K562 (cell line): ENCODE results near the gene DUSP19. TPM values are rescaled to one million over a fixed set of nuclear protein-coding genes. Genes with fewer than 3 reads are reported as not detected.

Source experiments
- ATAC-seq: fragments of 200-7000 bp; cut with Tn5 transposase; 3 replicates; pipeline ENCODE4 v1.9.1; 2020; ENCODE audit warnings: moderate library complexity
- BruUV-seq: library from RNA; stranded (reverse); fragments of 400-500 nt; replicated peaks from 2 replicates; lab custom pipeline; 2021; lab: Mats Ljungman, UMichigan
- CTCF ChIA-PET: fragments of 300-600 bp; formaldehyde crosslinking; extraction: SDS; loops from one replicate; lab custom pipeline; 2021; ENCODE audit warnings: low intra/inter-chr PET ratio; lab: Yijun Ruan, JAX
- POLR2A ChIA-PET: fragments of 300-600, 350-650 bp; sonication (Branson Sonifier 250); formaldehyde crosslinking; extraction: SDS; loops from one replicate; lab custom pipeline; 2021; ENCODE audit warnings: antibody characterized with exemption, inconsistent platforms; lab: Yijun Ruan, JAX
- DNase-seq, 4 experiments: peaks; one replicate each; pipeline versions ENCODE4 v3.0.0 to v3.0.0-alpha.2; 2011 to 2018; ENCODE audit warnings: low spot score in 3 of 4, mixed read lengths in 3 of 4; ENCODE audit errors: extremely low read depth in 1 of 4
- FAIRE-seq: peaks from 2 replicates; lab custom pipeline; 2011; peaks lifted over from hg19 to GRCh38; lab: Jason Lieb, UNC
- H2AFZ ChIP-seq: 2 replicates; pipeline ENCODE4 v1.6.0; 2011; ENCODE audit warnings: low read depth, low read length, control low read depth, inconsistent platforms
- H3K27ac ChIP-seq: fragments of 200-600 bp; 3 replicates; pipeline ENCODE4 v1.8.0; 2011; ENCODE audit warnings: low read depth, mild to moderate bottlenecking, control low read depth, inconsistent platforms, low read length, moderate library complexity, mixed read lengths; ENCODE audit errors: extremely low read depth
- H3K27me3 ChIP-seq, 2 experiments: fragments of 300-600 bp in 1 of 2; 2 replicates in 1 of 2; 3 replicates in 1 of 2; pipeline versions ENCODE4 v1.6.0 to v1.8.0; 2011; ENCODE audit warnings: inconsistent platforms in 2 of 2, low read length in 2 of 2, mild to moderate bottlenecking in 1 of 2, mixed read lengths in 1 of 2, moderate library complexity in 1 of 2; ENCODE audit not compliant: control insufficient read depth in 2 of 2, insufficient read depth in 2 of 2
- H3K36me3 ChIP-seq: fragments of 300-600 bp; 3 replicates; pipeline ENCODE4 v1.8.0; 2011; ENCODE audit warnings: mild to moderate bottlenecking, low read length, inconsistent platforms; ENCODE audit not compliant: control insufficient read depth, insufficient read depth
- H3K4me1 ChIP-seq, 2 experiments: fragments of 200-600 bp in 1 of 2; replicated peaks in 1 of 2; 2 replicates in 1 of 2; 3 replicates in 1 of 2; pipeline versions ENCODE4 v1.5.1 to v1.8.0; 2011; ENCODE audit warnings: inconsistent platforms in 2 of 2, low read length in 2 of 2, mild to moderate bottlenecking in 1 of 2, mixed read lengths in 1 of 2, moderate library complexity in 1 of 2; ENCODE audit not compliant: control insufficient read depth in 2 of 2, insufficient read depth in 2 of 2
- H3K4me2 ChIP-seq: 2 replicates; pipeline ENCODE4 v1.6.1; 2011; ENCODE audit warnings: low read length, control low read depth, inconsistent platforms, mixed read lengths; ENCODE audit not compliant: insufficient read depth
- H3K4me3 ChIP-seq: fragments of 200-600 bp; sonication (generic), shearing (Covaris generic); 2 replicates; pipeline ENCODE4 v1.5.1; 2016; ENCODE audit warnings: control low read depth, inconsistent platforms
- H3K79me2 ChIP-seq: fragments of 200-600 bp; 3 replicates; pipeline ENCODE4 v1.8.0; 2011; ENCODE audit warnings: low read length, inconsistent platforms; ENCODE audit not compliant: control insufficient read depth, insufficient read depth
- H3K9ac ChIP-seq, 2 experiments: 2 replicates each; pipeline versions ENCODE4 v1.6.0 to v1.6.1; 2011; ENCODE audit warnings: low read depth in 2 of 2, low read length in 2 of 2, control low read depth in 1 of 2, inconsistent platforms in 1 of 2, mild to moderate bottlenecking in 1 of 2, mixed read lengths in 1 of 2; ENCODE audit not compliant: insufficient read depth in 1 of 2
- H3K9me1 ChIP-seq: one replicate; pipeline ENCODE4 v1.6.0; 2011; ENCODE audit warnings: inconsistent platforms, mild to moderate bottlenecking, low read length, moderate library complexity; ENCODE audit not compliant: control insufficient read depth, insufficient read depth
- H3K9me3 ChIP-seq: replicated peaks from 2 replicates; pipeline ENCODE4 v1.5.1; 2011; ENCODE audit warnings: low read depth, low read length, inconsistent platforms; ENCODE audit not compliant: control insufficient read depth, insufficient read depth
- H4K20me1 ChIP-seq: replicated peaks from 2 replicates; pipeline ENCODE4 v1.6.1; 2011; ENCODE audit warnings: low read length, inconsistent platforms, mixed read lengths; ENCODE audit not compliant: control insufficient read depth, insufficient read depth
- FOSL1 ChIP-seq: fragments of 200-800 bp; sonication (Bioruptor generic); conservative IDR thresholded peaks from 2 replicates; pipeline ENCODE4 v1.6.1; 2016; ENCODE audit warnings: missing genetic modification characterization, missing compliant biosample characterization
- IFI16 ChIP-seq: fragments of 250-450 bp; sonication (Bioruptor Pico); IDR thresholded peaks from 2 replicates; pipeline ENCODE4 v2.1.2; 2022; ENCODE audit warnings: mild to moderate bottlenecking, inconsistent platforms
- KAT2B ChIP-seq: IDR thresholded peaks from one replicate; pipeline ENCODE4 v1.6.1; 2012; ENCODE audit warnings: low read depth, mild to moderate bottlenecking, control low read depth, inconsistent platforms, low read length, moderate library complexity
- NCOA6 ChIP-seq: fragments of 450-650 bp; IDR thresholded peaks from 2 replicates; pipeline ENCODE4 v1.6.1; 2017; ENCODE audit warnings: mild to moderate bottlenecking
- PHF20 ChIP-seq: fragments of 450-650 bp; IDR thresholded peaks from 2 replicates; pipeline ENCODE4 v1.6.1; 2018; ENCODE audit not compliant: partially characterized antibody
- RAD21 ChIP-seq, 2 experiments: fragments of 250-450 bp in 1 of 2; fragments of 450-650 bp in 1 of 2; sonication (Bioruptor Pico) in 1 of 2; formaldehyde crosslinking in 1 of 2; IDR thresholded peaks in 1 of 2; conservative IDR thresholded peaks in 1 of 2; 2 replicates each; pipeline versions ENCODE4 v1.4.0 to v1.8.0; 2020 to 2022; ENCODE audit warnings: mild to moderate bottlenecking in 2 of 2, moderate library complexity in 1 of 2
- RBFOX2 ChIP-seq: fragments of 200-400 bp; formaldehyde crosslinking; IDR thresholded peaks from 2 replicates; pipeline ENCODE4 v1.6.1; 2017; ENCODE audit warnings: low read depth, mild to moderate bottlenecking, low read length, moderate library complexity
- SRF ChIP-seq, 2 experiments: fragments of 250-450, 450-650 bp in 1 of 2; sonication (Bioruptor Pico) in 1 of 2; sonication (generic) in 1 of 2; formaldehyde crosslinking; IDR thresholded peaks; 2 replicates each; pipeline versions ENCODE4 v1.5.0 to v1.5.1; 2020 to 2022; ENCODE audit warnings: mild to moderate bottlenecking in 1 of 2, missing genetic modification reagents in 1 of 2
- ZNF253 ChIP-seq: fragments of 250-450 bp; sonication (Bioruptor Pico); conservative IDR thresholded peaks from 2 replicates; pipeline ENCODE4 v1.6.1; 2021; ENCODE audit warnings: mild to moderate bottlenecking
- WGBS: fragments of 100-300 bp; shearing (Covaris generic); methylation state at CpG from one replicate; pipeline ENCODE4 v1.1.6; 2016; ENCODE audit warnings: low coverage, mixed read lengths; ENCODE audit not compliant: insufficient coverage; ENCODE audit errors: missing lambda C conversion rate; 5-methylcytosine and 5-hydroxymethylcytosine counted together
- in situ Hi-C: fragments of 300-500 bp; cut with MboI; formaldehyde crosslinking; loops from 4 replicates; pipeline ENCODE4 v1.15.0; 2018; ENCODE audit warnings: inconsistent platforms, mixed read lengths
- intact Hi-C: fragments of 100-400 bp; cut with micrococcal nuclease; formaldehyde crosslinking; loops from 2 replicates; pipeline ENCODE4 v1.14.2; 2022
- polyA plus RNA-seq, 8 experiments: library from polyadenylated mRNA; depleted of rRNA in 4 of 8; stranded (reverse) in 5 of 8; unstranded in 3 of 8; fragments of >200 nt; fragmentation: Nextera tagmentation in 2 of 8; fragmentation: Illumina TruSeq in 1 of 8; extraction: Ambion mirVana in 2 of 8; extraction: Trizol in 1 of 8; gene quantifications; 2 replicates each; pipeline versions ENCODE4 v1.2.1 to v1.2.3, GENCODE V29; 2011 to 2014; ENCODE audit warnings: inconsistent platforms in 1 of 8, missing spikeins in 1 of 8
- total RNA-seq, 7 experiments: library from RNA; depleted of rRNA in 6 of 7; stranded (reverse); fragments of >200 nt in 6 of 7; fragmentation: Illumina TruSeq in 2 of 7; extraction: Trizol in 2 of 7; gene quantifications; 2 replicates each; pipeline versions ENCODE4 v1.2.1 to v1.2.3, GENCODE V29; 2011 to 2021; ENCODE audit warnings: low replicate concordance in 1 of 7
- TF ChIP-seq, protein P1 (sequence below): sonication (generic); formaldehyde crosslinking; IDR thresholded peaks from 2 replicates; pipeline ENCODE4 v1.9.0; 2022; ENCODE audit warnings: mild to moderate bottlenecking, missing genetic modification reagents
- TF ChIP-seq, protein P2 (sequence below), 3 experiments: fragments of 200-800 bp in 1 of 3; fragments of 250-450 bp in 1 of 3; fragments of 450-650 bp in 1 of 3; sonication (Bioruptor Pico) in 1 of 3; sonication (Bioruptor generic) in 1 of 3; formaldehyde crosslinking in 1 of 3; IDR thresholded peaks; 2 replicates each; pipeline versions ENCODE4 v1.6.1 to v1.8.0; 2016 to 2022; ENCODE audit warnings: mild to moderate bottlenecking in 2 of 3, missing genetic modification characterization in 2 of 3, missing compliant biosample characterization in 1 of 3, moderate library complexity in 1 of 3

The DUSP19 gene
- total and polyA plus RNA-seq, 9 of the 15 experiments (the other 6 are each of a cell fraction or from before 2014, with no cell fraction given) = 1.6 to 6.3 (median 3.1) TPM

DNA sequence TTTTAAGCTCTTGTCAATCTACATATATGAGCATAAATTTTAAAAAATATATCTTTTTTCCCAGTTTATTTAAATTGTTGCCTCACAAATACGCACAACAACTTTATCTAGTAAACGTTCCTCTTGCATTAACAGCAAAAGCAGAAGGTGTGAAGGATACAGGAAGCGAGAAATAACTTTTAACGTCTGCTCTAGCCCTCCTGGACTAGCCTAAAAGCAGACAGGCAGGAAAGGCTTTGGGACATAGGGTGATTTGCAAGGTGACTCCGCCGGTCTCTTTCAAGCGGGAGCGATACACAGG lies 434 bp upstream of the DUSP19 start (continued):
- TF ChIP-seq, protein P1, sequence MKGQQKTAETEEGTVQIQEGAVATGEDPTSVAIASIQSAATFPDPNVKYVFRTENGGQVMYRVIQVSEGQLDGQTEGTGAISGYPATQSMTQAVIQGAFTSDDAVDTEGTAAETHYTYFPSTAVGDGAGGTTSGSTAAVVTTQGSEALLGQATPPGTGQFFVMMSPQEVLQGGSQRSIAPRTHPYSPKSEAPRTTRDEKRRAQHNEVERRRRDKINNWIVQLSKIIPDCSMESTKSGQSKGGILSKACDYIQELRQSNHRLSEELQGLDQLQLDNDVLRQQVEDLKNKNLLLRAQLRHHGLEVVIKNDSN (CRISPR knock-in tag) = no peak
- TF ChIP-seq RAD21 (CRISPR knock-in tag; conservative IDR thresholded peaks at IDR 0.05 in 1 of 2, IDR thresholded peaks at IDR 0.05 in 1 of 2) (peak in 1 of 2 experiments; percentile 4; a peak in 1 of 4 replicates), PHF20 (no peak), IFI16 (no peak)

DNA sequence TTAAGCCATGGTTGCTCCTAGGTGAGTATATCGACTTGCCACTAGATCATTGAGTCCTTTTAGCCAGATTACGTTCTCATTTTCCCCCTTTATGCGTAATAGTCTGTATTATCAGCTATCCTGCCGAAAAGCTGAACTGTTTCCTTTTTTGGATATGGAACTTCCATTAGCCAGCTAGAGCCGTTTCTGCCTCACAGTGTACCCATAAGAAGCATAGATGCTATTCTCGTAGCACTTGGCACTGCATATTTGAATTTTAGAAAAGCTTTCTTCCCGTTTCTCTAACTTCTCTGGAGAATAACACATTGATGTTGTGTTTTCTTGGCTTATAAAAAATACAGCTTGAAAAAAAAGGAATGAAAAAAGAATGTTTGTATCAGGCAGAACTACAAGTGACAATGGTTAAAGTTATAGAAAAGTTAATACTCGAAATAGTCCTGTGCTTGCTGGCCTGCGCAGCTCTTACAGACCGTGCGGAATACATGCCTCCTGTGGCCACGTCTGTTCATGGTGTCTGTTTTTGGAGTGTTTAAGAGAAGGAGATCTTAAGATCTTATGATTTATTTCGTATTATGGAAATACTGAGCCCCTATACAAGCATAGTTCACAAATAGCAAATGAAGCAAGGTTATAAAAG lies 710 bp downstream of the DUSP19 start:
- Histone ChIP-seq H3K4me1 (peaks cover 0 to 13% of the 10 kb centered on the region in 2 experiments; a peak in 2 of 5 replicates), H3K36me3 (no peaks in the 10 kb centered on the region), H3K79me2 (peaks cover 6% of the 10 kb centered on the region; the same call in 2 of the 3 replicates), H3K9me1 (no peaks in the 10 kb centered on the region), H3K27me3 (no peaks in the 10 kb centered on the region), H3K4me3 (peak overlapping the region; percentile 58), H3K9me3 (no peaks in the 10 kb centered on the region), H3K27ac (peak overlapping the region; percentile 68), H3K4me2 (peak overlapping the region; percentile 94), H4K20me1 (no peaks in the 10 kb centered on the region), H2AFZ (peak overlapping the region; percentile 94), H3K9ac (peak overlapping the region; percentile 72 to 88)
- WGBS = 5% methylated on average over 13 of the region's 13 CpGs
- ChIA-PET CTCF (no interaction called here), POLR2A (interaction anchor here (0.6 to 1.8 kb wide), 8 partner anchors 8 to 1571 kb away, joined by 3 to 6 read pairs (median 4); no protein-coding TSS in a partner anchor)
- in situ Hi-C loops (no loop called here), intact Hi-C loops (no loop called here)
- TSS peak; percentile 96 for BruUV-seq
- FAIRE-seq (no peak), DNase-seq (peak in 1 of 4 experiments; percentile 64), ATAC-seq (peak; percentile 73)
- TF ChIP-seq SRF (CRISPR knock-in tag; IDR thresholded peaks at IDR 0.05) (0 out of 4 replicates have a peak, but pooled peaks of 1 of the 2 experiments have one; percentile 79), RBFOX2 (no peak), KAT2B (no peak), NCOA6 (no peak), ZNF253 (CRISPR knock-in tag) (no peak), FOSL1 (tag) (0 out of 2 replicates have a peak, but pooled peaks have one; percentile 16)
- TF ChIP-seq, protein P2, sequence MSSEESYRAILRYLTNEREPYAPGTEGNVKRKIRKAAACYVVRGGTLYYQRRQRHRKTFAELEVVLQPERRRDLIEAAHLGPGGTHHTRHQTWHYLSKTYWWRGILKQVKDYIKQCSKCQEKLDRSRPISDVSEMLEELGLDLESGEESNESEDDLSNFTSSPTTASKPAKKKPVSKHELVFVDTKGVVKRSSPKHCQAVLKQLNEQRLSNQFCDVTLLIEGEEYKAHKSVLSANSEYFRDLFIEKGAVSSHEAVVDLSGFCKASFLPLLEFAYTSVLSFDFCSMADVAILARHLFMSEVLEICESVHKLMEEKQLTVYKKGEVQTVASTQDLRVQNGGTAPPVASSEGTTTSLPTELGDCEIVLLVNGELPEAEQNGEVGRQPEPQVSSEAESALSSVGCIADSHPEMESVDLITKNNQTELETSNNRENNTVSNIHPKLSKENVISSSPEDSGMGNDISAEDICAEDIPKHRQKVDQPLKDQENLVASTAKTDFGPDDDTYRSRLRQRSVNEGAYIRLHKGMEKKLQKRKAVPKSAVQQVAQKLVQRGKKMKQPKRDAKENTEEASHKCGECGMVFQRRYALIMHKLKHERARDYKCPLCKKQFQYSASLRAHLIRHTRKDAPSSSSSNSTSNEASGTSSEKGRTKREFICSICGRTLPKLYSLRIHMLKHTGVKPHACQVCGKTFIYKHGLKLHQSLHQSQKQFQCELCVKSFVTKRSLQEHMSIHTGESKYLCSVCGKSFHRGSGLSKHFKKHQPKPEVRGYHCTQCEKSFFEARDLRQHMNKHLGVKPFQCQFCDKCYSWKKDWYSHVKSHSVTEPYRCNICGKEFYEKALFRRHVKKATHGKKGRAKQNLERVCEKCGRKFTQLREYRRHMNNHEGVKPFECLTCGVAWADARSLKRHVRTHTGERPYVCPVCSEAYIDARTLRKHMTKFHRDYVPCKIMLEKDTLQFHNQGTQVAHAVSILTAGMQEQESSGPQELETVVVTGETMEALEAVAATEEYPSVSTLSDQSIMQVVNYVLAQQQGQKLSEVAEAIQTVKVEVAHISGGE (CRISPR knock-in tag; IDR thresholded peaks at IDR 0.05) = peak in 1 of 3 experiments; percentile 44; a peak in 1 of 6 replicates
